Measurements from ENCODE around the gene GPX4.
A peak's percentile ranks its signal among the peaks of the same experiment; 100 is the strongest.

The GPX4 gene

DNA sequence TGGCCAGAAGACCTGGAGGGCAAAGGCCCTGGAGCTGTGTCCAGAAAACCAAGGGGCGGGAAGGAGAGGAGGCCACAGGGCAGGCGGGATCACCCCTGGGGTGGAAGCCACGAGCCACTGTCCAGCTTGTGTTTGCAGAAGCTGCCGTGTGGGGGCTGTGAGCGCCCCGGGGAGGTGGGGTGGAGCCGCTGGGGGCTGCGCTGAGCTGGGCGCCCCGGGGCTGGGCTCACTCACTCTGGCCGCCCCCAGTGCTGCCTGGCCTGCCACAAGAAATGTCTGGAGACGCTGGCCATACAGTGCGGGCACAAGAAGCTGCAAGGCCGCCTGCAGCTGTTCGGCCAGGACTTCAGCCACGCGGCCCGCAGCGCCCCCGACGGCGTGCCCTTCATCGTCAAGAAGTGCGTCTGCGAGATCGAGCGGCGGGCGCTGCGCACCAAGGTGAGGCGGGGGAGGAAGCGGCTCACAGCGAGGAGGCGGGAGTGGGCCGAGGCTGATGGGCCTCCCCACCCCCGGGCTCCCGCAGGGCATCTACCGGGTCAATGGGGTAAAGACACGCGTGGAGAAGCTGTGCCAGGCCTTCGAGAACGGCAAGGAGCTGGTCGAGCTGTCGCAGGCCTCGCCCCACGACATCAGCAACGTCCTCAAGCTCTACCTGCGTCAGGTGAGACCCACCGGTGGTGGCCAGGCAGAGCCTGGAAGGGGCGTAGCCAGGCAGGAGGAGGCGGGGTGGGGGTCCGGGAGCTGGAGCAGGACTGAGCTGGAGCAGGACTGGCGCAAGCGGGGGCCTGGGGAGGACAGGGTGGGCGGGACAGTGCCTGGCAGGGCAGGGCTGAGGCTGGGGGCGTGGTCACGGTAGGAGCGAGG, 22.3 kb upstream of the GPX4 start:
- H3K4me3 ChIP-seq, result no peak overlapping the region
- peaks cover 0 to 19% of the 10 kb centered on the region in 2 donors for H3K27me3 ChIP-seq
- no peak for TF ChIP-seq CTCF (IDR thresholded peaks at IDR 0.05)
- intact Hi-C loops (cut with DNase I; ENCODE audit: low total_unique reads), result no loop called here
- DNase-seq, result no peak
- H3K36me3 ChIP-seq, result peaks cover 0 to 3% (median 2%) of the 10 kb centered on the region in 3 donors
- no peak overlapping the region for H3K27ac ChIP-seq
- H3K4me1 ChIP-seq, result peaks cover 0 to 21% (median 5%) of the 10 kb centered on the region in 4 donors
- no peaks in the 10 kb centered on the region for H3K9me3 ChIP-seq

GRCh38 chr19:1082165-1082927, 21.4 kb upstream of the GPX4 start:
- TF ChIP-seq CTCF (IDR thresholded peaks at IDR 0.05), result no peak
- H3K36me3 ChIP-seq, result peaks cover 0 to 10% (median 4%) of the 10 kb centered on the region in 3 donors
- H3K4me1 ChIP-seq, result peaks cover 0 to 21% (median 5%) of the 10 kb centered on the region in 4 donors
- no peak overlapping the region for H3K4me3 ChIP-seq
- intact Hi-C loops (cut with DNase I; ENCODE audit: low total_unique reads), result no loop called here
- no peaks in the 10 kb centered on the region for H3K9me3 ChIP-seq
- peaks cover 0 to 19% of the 10 kb centered on the region in 2 donors for H3K27me3 ChIP-seq
- no peak overlapping the region for H3K27ac ChIP-seq
- no peak for DNase-seq

DNA sequence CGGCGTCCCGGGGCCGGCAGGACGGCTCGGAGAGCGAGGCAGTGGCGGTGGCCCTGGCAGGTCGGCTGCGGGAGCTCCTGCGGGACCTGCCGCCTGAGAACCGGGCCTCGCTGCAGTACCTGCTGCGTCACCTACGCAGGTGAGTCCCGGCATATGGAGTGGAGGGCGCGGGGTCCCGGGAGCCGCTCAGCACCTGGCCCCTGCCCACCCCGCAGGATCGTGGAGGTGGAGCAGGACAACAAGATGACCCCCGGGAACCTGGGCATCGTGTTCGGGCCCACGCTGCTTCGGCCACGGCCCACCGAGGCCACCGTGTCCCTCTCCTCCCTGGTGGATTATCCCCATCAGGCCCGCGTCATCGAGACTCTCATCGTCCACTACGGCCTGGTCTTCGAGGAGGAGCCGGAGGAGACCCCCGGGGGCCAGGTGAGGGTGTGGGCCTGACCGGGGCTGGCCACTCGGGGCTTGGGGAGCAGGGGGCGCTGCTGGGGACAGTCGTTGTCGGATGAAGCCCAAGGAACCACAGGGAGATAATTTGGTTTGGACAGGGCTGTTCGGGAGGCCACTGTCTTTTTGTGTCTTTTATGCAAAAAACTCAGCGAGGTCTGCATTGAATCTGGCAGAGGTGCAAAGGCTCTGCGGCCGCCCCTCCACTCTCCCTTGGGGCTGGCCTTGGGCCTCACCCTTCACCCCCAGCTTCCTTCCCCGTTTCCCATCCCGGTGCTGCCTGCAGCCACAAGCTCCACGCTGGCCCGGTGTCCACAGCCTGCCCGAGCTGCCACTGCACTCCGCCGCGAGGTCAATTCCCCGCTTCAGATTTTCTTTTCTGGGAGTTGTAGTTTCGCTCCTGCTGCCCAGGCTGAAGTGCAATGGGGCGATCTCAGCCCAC, 20.6 kb upstream of the GPX4 start:
- no peak overlapping the region for H3K4me3 ChIP-seq
- peaks cover 0 to 21% (median 5%) of the 10 kb centered on the region in 4 donors for H3K4me1 ChIP-seq
- H3K27me3 ChIP-seq, result peaks cover 0 to 19% of the 10 kb centered on the region in 2 donors
- H3K9me3 ChIP-seq, result no peaks in the 10 kb centered on the region
- H3K36me3 ChIP-seq, result peaks cover 7 to 18% (median 12%) of the 10 kb centered on the region in 3 donors
- TF ChIP-seq CTCF (IDR thresholded peaks at IDR 0.05), result no peak
- no peak for DNase-seq
- intact Hi-C loops (cut with DNase I; ENCODE audit: low total_unique reads), result no loop called here
- no peak overlapping the region for H3K27ac ChIP-seq

DNA sequence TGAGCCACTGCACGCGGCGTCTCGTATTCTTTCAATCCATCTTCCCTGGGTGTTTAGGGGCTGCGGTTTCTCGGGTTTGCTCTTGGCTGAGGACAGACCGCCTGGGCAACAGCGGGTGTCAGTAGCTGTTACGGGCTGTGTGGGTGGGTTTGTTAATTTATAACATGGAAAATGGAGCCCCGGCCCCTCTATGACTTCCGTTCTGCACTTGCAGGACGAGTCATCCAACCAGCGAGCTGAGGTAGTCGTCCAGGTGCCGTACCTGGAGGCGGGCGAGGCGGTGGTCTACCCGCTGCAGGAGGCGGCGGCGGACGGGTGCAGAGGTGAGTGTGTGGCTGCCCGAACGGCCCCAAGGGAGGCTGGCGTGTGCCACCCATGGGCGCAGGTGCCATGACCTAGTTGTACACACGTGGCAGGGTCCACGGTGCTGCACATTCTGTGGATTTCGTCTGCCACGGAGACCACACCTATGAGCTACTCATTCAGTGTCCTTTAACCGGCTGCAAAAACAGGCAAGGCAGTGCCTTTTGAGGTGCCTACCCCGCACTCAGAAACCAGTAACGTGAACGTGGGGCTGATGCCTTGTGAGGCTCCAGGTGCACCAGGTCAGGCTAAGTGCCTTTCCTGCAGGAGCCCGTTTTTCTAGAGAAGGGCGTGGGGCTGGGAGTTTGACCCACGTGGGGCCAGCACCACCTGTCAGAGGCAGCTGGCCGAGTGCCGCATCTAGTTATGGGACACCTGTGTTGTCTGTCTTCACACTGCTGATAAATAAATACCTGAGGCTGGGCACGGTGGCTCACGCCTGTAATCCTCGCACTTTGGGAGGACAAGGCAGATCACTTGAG, 19.5 kb upstream of the GPX4 start:
- Histone ChIP-seq H3K4me1 (peaks cover 0 to 24% (median 7%) of the 10 kb centered on the region in 4 donors), H3K27me3 (peaks cover 0 to 19% of the 10 kb centered on the region in 2 donors), H3K36me3 (peaks cover 17 to 29% (median 23%) of the 10 kb centered on the region in 3 donors), H3K9me3 (no peaks in the 10 kb centered on the region), H3K27ac (no peak overlapping the region), H3K4me3 (no peak overlapping the region)
- DNase-seq, result peak in 1 of 2 donors; percentile 17
- intact Hi-C loops (cut with DNase I; ENCODE audit: low total_unique reads), result no loop called here
- no peak for TF ChIP-seq CTCF (IDR thresholded peaks at IDR 0.05)

All from tibial artery (tissue), 4 donors.